WERI-Rb-1 (cell line): ENCODE measurements around the gene NUDCD3.

Experiments used
- DNase-seq: peaks from one replicate; pipeline ENCODE4 v3.0.0-alpha.2; 2020
- H3K27ac ChIP-seq: fragments of 250-450 bp; sonication (Bioruptor Pico); 2 replicates; pipeline ENCODE4 v1.5.1; 2020; ENCODE audit warnings: mild to moderate bottlenecking, moderate library complexity
- H3K27me3 ChIP-seq: fragments of 250-450 bp; sonication (Bioruptor Pico); 2 replicates; pipeline ENCODE4 v1.5.1; 2021; ENCODE audit warnings: mild to moderate bottlenecking, low read depth, moderate library complexity; ENCODE audit not compliant: insufficient read depth, severe bottlenecking
- H3K36me3 ChIP-seq: fragments of 250-450 bp; sonication (Bioruptor Pico); 2 replicates; pipeline ENCODE4 v1.5.1; 2020; ENCODE audit warnings: mild to moderate bottlenecking, moderate library complexity
- H3K4me3 ChIP-seq: 2 replicates; pipeline ENCODE4 v1.5.1; 2011; ENCODE audit warnings: low read depth, mild to moderate bottlenecking, control low read depth, low read length
- H3K9me3 ChIP-seq: fragments of 250-450 bp; sonication (Bioruptor Pico); 2 replicates; pipeline ENCODE4 v1.5.1; 2021; ENCODE audit warnings: mild to moderate bottlenecking, moderate library complexity; ENCODE audit not compliant: severe bottlenecking
- CTCF ChIP-seq: IDR thresholded peaks from 2 replicates; pipeline ENCODE4 v1.5.1; 2011; ENCODE audit warnings: low read depth, mild to moderate bottlenecking, control low read depth, inconsistent platforms, low read length

The NUDCD3 gene

GRCh38 chr7:44386139-44386913 lies 104.1 kb downstream of the NUDCD3 start:
- peaks cover 42% of the 10 kb centered on the region for H3K36me3 ChIP-seq

DNA sequence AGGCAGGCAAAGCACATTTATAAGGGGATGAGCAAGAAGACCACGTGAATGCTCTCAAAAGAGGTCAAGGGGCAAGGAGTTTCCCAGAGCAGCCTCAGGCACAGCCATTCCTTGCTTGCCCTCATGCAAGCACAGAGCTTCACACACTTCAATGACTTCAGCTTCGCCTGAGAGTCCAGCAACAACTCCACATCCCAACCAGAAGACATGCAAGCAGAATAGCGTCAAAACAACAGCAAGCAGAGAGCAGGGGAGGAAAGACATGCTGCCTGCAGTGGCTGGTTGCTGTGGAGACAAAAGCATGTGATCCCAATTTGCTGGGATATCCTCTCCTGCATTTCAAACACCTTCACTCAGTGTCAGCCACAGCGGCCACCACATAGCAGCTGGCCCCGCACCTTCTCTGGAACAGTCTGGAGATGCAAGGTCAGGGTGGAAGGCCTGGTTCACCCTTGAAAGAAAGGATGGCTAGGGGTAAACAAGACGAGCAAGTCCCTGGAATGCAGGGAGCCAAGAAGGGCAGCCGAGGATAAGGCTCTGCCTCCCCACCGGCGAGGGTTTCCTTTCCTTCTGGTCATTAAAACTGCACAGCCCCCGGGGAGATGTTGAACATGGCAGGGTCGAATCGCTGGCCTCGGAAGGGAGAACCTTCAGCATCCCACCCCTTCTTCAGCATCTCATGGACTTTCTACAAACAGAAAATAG lies 104.9 kb downstream of the NUDCD3 start:
- Histone ChIP-seq H3K27ac (no peak overlapping the region), H3K9me3 (no peaks in the 10 kb centered on the region), H3K27me3 (no peaks in the 10 kb centered on the region), H3K4me3 (no peak overlapping the region), H3K36me3 (peaks cover 39% of the 10 kb centered on the region)
- DNase-seq: no peak
- no peak for TF ChIP-seq CTCF

More at GRCh38 chr7:44386139-44386913, 104.1 kb downstream of the NUDCD3 start:
- Histone ChIP-seq H3K9me3 (no peaks in the 10 kb centered on the region), H3K27me3 (no peaks in the 10 kb centered on the region), H3K4me3 (no peak overlapping the region), H3K27ac (no peak overlapping the region)
- TF ChIP-seq CTCF: no peak
- DNase-seq: no peak

GRCh38 chr7:44384586-44385433 lies 105.6 kb downstream of the NUDCD3 start:
- no peak for TF ChIP-seq CTCF
- Histone ChIP-seq H3K27me3 (no peaks in the 10 kb centered on the region), H3K27ac (no peak overlapping the region), H3K36me3 (peaks cover 36% of the 10 kb centered on the region), H3K9me3 (no peaks in the 10 kb centered on the region), H3K4me3 (no peak overlapping the region)
- no peak for DNase-seq

GRCh38 chr7:44383566-44383965 lies 106.9 kb downstream of the NUDCD3 start:
- no peak for TF ChIP-seq CTCF
- Histone ChIP-seq H3K4me3 (no peak overlapping the region), H3K27ac (no peak overlapping the region), H3K9me3 (no peaks in the 10 kb centered on the region), H3K36me3 (peaks cover 26% of the 10 kb centered on the region), H3K27me3 (no peaks in the 10 kb centered on the region)
- no peak for DNase-seq

GRCh38 chr7:44382459-44383265 lies 107.8 kb downstream of the NUDCD3 start:
- Histone ChIP-seq H3K4me3 (no peak overlapping the region), H3K27me3 (no peaks in the 10 kb centered on the region), H3K9me3 (no peaks in the 10 kb centered on the region), H3K27ac (no peak overlapping the region), H3K36me3 (peaks cover 20% of the 10 kb centered on the region)
- DNase-seq: no peak
- no peak for TF ChIP-seq CTCF
